GM18507 (cell line): ENCODE results near the gene LCA5L.

ENCODE experiments used
- DNase-seq: peaks from one replicate; pipeline ENCODE4 v3.0.0; 2011; ENCODE audit warnings: low read depth; ENCODE audit not compliant: insufficient read length; ENCODE audit errors: extremely low spot score
- FAIRE-seq: peaks from 2 replicates; lab custom pipeline; 2011; peaks lifted over from hg19 to GRCh38; lab: Jason Lieb, UNC

Gene LCA5L

GRCh38 chr21:39364949-39365348 is 80.6 kb downstream of the LCA5L start:
- DNase-seq (no peak), FAIRE-seq (no peak)

GRCh38 chr21:39363607-39364555 is 81.7 kb downstream of the LCA5L start:
- FAIRE-seq (no peak), DNase-seq (no peak)

DNA sequence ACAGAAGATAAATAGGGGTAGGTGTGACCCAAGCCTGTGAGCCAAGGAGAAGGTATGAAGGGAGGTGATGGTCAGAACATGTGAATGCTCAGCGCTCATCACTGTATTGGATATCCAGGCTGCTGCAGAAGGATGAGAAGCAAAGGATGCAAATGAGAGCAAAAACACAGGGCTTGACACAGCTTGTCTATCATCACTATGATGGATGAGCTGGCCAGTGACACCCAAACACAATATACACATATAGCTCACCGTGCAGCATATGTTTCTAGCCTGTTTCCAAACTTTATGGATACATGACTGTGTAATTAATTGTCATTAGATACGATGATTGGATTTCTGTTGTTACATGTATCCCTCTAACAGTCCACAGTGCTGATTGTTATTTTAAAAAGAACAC is 82.8 kb downstream of the LCA5L start:
- no peak for FAIRE-seq

DNA sequence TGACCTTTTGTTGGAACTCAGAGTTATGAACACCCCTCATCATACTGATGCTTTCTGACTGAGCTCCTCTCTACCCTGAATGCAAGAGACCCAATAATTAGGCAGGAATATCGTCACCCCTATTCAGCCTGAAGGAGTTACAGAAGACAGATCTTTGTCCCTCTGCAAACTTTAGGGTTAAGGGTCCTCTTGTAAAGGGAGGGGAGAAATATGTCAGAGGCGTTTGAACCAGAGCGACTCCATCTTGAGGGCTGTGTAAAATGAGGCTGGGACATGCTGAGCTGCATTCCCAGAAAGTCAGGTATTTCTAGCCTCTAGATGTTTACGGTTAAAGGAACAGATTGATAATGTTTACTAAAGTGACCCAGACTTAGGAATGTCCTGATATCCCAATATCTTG is 86.2 kb downstream of the LCA5L start:
- FAIRE-seq (no peak), DNase-seq (no peak)

More for the DNA sequence above, 82.8 kb downstream of the LCA5L start:
- no peak for DNase-seq
